Measurements from ENCODE around the gene ZSCAN12. TPM values are rescaled to one million over a fixed set of nuclear protein-coding genes. Genes with fewer than 3 reads are reported as not detected.

ZSCAN12 gene
- total and polyA plus RNA-seq, 7 donors = 0.48 to 2.2 (median 1.1) TPM

GRCh38 chr6:28349892-28350737 is 49.4 kb downstream of the ZSCAN12 start, which contains the start of gene ZKSCAN3:
ZKSCAN3 (plus strand) TSS chr6:28349947; CDS start chr6:28359587, 9,640 bp downstream.
- no peaks in the 10 kb centered on the region for H3K36me3 ChIP-seq (ENCODE audit: insufficient read depth in 1 of 2, low read depth in 1 of 2)
- WGBS, 3 donors = 1 to 2% (median 1%) methylated on average over 30 of the region's 30 CpGs
- intact Hi-C loops (cut with DNase I) = loop anchor here in 1 of 2 donors (5.0 to 10.0 kb wide), 3 partner anchors 88 to 455 kb away; partner anchors contain the start of gene ZSCAN9
- no peaks in the 10 kb centered on the region for H3K9me3 ChIP-seq
- peaks cover 0 to 3% (median 0%) of the 10 kb centered on the region in 3 donors for H3K27me3 ChIP-seq (ENCODE audit: insufficient read depth in 3 of 3, low read length in 2 of 3)
- no peak for TF ChIP-seq CTCF (IDR thresholded peaks at IDR 0.05)
- peak; percentile 77 to 88 for DNase-seq
- H3K4me1 ChIP-seq = peaks cover 29% of the 10 kb centered on the region
- H3K27ac ChIP-seq = peak within 1 kb of the TSS; percentile 92
- peak; percentile 82 to 98 (median 91) for ATAC-seq
- peak within 1 kb of the TSS; percentile 81 for H3K4me3 ChIP-seq

- ATAC-seq = peak in 2 of 4 donors; percentile 10 to 31
- intact Hi-C loops (cut with DNase I) = loop anchor here in 1 of 2 donors (5.0 kb wide), 1 partner anchor 87 kb away; no protein-coding TSS in a partner anchor
- WGBS, 3 donors = 2% methylated on average over 9 of the region's 9 CpGs
- Histone ChIP-seq H3K9me3 (no peaks in the 10 kb centered on the region), H3K4me3 (peak overlapping the region; percentile 81), H3K27me3 (ENCODE audit: insufficient read depth in 3 of 3, low read length in 2 of 3) (peaks cover 0 to 4% (median 0%) of the 10 kb centered on the region in 3 donors), H3K4me1 (peaks cover 22% of the 10 kb centered on the region), H3K36me3 (ENCODE audit: insufficient read depth in 1 of 2, low read depth in 1 of 2) (no peaks in the 10 kb centered on the region), H3K27ac (peak overlapping the region; percentile 92)
- no peak for DNase-seq
- TF ChIP-seq CTCF (IDR thresholded peaks at IDR 0.05) = no peak
Observed at GRCh38 chr6:28349344-28349891, 50.1 kb downstream of the ZSCAN12 start.

GRCh38 chr6:28347119-28347518 is 52.4 kb downstream of the ZSCAN12 start:
- H3K4me3 ChIP-seq = no peak overlapping the region
- ATAC-seq = no peak
- no peak overlapping the region for H3K27ac ChIP-seq
- H3K9me3 ChIP-seq = no peaks in the 10 kb centered on the region
- 25 to 32% (median 25%) methylated on average over 2 of the region's 2 CpGs for WGBS, 3 donors
- intact Hi-C loops (cut with DNase I) = loop anchor here in 1 of 2 donors (5.0 kb wide), 1 partner anchor 85 kb away; no protein-coding TSS in a partner anchor
- DNase-seq = no peak
- peaks cover 0 to 4% (median 0%) of the 10 kb centered on the region in 3 donors for H3K27me3 ChIP-seq (ENCODE audit: insufficient read depth in 3 of 3, low read length in 2 of 3)
- TF ChIP-seq CTCF (IDR thresholded peaks at IDR 0.05) = no peak
- no peaks in the 10 kb centered on the region for H3K36me3 ChIP-seq (ENCODE audit: insufficient read depth in 1 of 2, low read depth in 1 of 2)
- peaks cover 15% of the 10 kb centered on the region for H3K4me1 ChIP-seq

GRCh38 chr6:28345201-28345600 is 54.3 kb downstream of the ZSCAN12 start:
- intact Hi-C loops (cut with DNase I) = loop anchor here in 1 of 2 donors (5.0 kb wide), 1 partner anchor 83 kb away; no protein-coding TSS in a partner anchor
- no peak for TF ChIP-seq CTCF (IDR thresholded peaks at IDR 0.05)
- H3K9me3 ChIP-seq = no peaks in the 10 kb centered on the region
- 94 to 95% (median 94%) methylated on average over 1 of the region's 1 CpG for WGBS, 3 donors
- H3K27ac ChIP-seq = no peak overlapping the region
- H3K4me3 ChIP-seq = no peak overlapping the region
- H3K36me3 ChIP-seq (ENCODE audit: insufficient read depth in 1 of 2, low read depth in 1 of 2) = no peaks in the 10 kb centered on the region
- DNase-seq (no peak), ATAC-seq (no peak)
- H3K27me3 ChIP-seq (ENCODE audit: insufficient read depth in 3 of 3, low read length in 2 of 3) = peaks cover 0 to 4% (median 0%) of the 10 kb centered on the region in 3 donors
- H3K4me1 ChIP-seq = no peaks in the 10 kb centered on the region

Data from psoas muscle (tissue), 8 donors.